ENCODE results near the gene C16orf54. TPM values are rescaled to one million over a fixed set of nuclear protein-coding genes. Genes with fewer than 3 reads are reported as not detected.
A peak's percentile ranks its signal among the peaks of the same experiment; 100 is the strongest.
"Not testable (repeated sequence)": the region's sequence is repeated elsewhere in the genome, so short reads cannot be mapped to it uniquely, and the experiment has no call there.

Gene C16orf54
- polyA plus RNA-seq, 3 donors, result 0.17 to 0.28 (median 0.26) TPM

GRCh38 chr16:29710227-29711219 lies 35.3 kb downstream of the C16orf54 start:
- peak in 1 of 3 donors; percentile 44 for DNase-seq (ENCODE audit: low read depth in 3 of 3, low spot score in 2 of 3)

GRCh38 chr16:29709657-29710056 lies 36.1 kb downstream of the C16orf54 start:
- not testable (repeated sequence) for DNase-seq (ENCODE audit: low read depth in 3 of 3, low spot score in 2 of 3)

DNA sequence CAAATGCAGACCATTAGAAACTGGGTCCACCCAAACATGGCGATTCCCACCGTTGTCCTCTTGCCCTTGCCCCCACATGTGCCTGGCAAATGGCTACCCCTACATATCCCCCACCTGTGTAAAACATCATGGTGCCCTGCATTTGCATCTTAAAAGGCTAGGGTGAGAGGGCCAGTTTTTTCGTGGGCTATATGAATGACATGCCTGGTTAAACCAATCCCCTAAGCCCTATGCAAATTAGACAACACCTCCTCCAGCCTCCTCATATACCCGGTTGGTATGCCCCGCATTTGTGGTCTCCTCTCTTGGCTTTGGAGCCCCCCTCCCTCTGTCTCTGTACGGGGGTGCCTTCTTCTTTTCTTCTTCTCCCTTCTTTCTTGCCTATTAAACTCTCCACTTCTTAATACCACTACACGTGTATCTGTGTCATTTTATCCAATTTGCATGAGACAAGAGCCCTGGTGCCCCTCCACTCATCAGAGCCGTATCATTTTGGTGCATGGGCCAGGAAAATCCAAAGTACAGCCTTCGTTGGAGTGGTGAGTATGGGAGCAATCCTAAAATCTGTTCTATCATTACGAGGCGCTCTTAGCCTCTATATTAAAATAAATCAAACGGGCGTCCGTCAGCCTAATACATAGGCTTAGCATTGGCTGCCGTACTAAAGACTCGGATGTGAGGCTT lies 36.7 kb downstream of the C16orf54 start:
- DNase-seq (ENCODE audit: low read depth in 3 of 3, low spot score in 2 of 3), result no peak

GRCh38 chr16:29707160-29707559 lies 38.6 kb downstream of the C16orf54 start:
- not testable (repeated sequence) for DNase-seq (ENCODE audit: low read depth in 3 of 3, low spot score in 2 of 3)

DNA sequence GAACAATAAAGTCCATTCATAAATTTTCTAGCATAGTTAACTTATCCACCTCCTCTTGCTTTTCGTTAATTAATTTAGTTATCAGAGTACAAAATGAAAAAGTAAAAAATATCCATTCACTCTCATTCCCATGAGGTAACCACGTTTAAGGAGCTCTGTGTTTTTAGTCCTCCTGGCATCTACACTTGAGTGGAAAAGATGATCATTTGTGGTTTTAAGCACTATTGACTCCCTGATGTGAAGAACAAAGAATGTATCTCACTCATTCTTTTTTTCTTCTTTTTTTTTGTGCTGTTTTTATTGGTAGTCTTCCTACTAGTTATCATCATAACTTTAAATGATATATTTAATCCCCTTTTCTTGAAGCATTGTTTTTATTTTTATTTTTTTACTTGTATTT lies 40.8 kb downstream of the C16orf54 start:
- no peak for DNase-seq (ENCODE audit: low read depth in 3 of 3, low spot score in 2 of 3)

DNA sequence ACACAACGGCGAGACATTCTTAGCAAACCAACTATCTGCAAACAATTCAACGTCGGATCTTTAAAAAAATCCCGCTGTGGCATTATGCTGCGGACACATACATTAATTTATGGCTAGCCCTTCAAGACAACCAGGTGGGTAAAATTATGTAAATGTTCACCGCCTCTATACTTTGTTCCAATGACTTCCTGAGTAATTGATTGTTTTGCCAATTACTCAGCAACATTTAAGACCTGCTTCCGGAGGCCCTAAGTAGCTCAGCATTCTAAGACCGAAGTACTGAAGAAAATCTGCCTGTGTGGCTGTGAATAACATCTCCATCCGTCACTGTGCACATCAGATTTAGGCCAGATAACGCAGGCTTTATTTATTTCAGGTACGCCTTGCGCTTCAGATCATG lies 43.5 kb downstream of the C16orf54 start:
- DNase-seq (ENCODE audit: low read depth in 3 of 3, low spot score in 2 of 3), result no peak

DNA sequence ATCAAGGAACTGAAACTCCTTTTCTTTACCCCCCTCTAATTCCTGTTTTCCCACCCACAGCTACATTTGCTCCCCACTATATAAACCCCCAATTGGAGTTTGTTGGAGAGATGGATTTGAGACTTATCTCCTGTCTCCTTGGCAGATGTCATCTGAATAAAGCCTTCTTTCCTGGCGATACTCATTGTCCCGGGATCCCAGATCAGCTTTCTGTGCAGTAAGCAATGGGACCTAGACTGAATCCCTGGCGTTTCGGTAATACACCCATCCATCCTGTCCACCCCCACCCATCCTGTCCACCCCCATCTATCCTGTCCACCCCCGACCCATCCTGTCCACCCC lies 44.6 kb downstream of the C16orf54 start:
- DNase-seq (ENCODE audit: low read depth in 3 of 3, low spot score in 2 of 3), result no peak

DNA sequence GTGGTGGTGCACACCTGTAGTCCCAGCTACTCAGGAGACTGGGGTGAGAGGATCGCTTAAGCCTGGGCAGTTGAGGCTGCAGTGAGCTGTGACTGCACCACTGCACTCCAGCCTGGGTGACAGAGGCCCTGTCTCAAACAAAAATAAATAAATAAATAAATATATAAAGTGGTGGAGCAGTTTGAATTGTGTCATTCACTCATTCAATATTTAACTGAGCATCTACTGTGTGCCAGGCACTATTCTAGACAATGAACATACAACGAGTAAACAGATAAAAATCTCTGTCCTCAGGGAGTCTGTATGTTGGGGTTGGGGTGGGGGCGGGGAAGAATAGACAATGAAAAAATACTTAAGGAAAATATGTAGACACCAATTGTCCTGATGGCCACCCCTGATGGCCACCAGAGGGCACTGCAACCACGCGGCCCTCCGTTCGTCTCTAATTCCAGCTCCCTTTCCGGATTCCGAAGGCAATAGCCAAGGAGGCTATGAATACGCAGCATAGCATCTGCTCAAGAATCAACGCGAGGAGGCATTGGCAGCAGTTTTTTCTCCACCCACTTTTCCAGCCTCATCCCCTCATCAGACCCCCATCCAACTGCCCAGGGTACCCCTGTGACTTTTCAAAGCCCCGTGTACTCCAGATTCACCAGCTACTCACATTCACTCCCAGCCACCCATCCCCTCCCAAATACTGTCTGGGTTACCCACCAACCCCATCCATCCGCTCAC lies 45.4 kb downstream of the C16orf54 start:
- DNase-seq (ENCODE audit: low read depth in 3 of 3, low spot score in 2 of 3), result peak in 1 of 3 donors; percentile 55

DNA sequence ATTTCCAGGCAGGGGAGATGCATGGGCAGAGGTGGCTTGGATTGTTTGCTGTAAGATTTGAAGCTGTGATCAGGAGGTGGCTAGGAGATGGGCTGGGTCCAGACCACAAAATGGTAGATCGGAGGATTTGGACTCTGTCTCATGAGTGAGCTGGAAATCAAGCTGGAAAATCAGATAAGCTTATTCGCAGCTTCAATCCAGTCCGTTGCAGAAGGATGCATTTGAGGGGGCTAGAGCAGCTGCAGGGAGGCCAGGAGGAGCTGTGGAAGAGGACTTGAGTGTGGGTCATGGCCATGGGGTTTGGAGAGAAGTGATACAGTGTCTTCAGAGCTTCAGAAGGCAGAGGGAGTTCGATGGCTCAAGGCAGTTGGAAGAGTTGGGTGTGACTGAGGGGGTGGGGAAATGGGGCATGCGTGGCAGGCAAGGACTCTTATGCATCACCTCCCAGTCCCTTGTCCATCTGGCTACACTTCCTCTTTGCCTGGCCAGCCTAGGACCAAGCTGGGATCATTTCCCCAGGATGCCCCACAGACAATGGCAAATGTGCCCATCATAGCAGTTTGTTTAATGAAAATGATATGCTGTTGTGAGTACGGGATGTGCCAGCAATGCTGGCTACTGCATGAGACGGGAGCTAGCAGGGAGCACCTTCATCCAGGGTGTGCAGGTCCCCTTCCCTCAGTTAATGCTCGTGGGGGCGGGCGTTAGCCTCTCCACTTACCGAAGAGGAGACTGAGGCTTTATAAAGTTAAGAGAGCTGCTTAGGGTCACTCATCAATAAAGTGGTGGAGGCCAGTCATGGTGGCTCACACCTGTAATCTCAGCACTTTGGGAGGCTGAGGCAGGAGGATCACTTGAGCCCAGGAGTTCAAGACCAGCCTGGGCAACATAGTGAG lies 46.2 kb downstream of the C16orf54 start:
- no peak for DNase-seq (ENCODE audit: low read depth in 3 of 3, low spot score in 2 of 3)

DNA sequence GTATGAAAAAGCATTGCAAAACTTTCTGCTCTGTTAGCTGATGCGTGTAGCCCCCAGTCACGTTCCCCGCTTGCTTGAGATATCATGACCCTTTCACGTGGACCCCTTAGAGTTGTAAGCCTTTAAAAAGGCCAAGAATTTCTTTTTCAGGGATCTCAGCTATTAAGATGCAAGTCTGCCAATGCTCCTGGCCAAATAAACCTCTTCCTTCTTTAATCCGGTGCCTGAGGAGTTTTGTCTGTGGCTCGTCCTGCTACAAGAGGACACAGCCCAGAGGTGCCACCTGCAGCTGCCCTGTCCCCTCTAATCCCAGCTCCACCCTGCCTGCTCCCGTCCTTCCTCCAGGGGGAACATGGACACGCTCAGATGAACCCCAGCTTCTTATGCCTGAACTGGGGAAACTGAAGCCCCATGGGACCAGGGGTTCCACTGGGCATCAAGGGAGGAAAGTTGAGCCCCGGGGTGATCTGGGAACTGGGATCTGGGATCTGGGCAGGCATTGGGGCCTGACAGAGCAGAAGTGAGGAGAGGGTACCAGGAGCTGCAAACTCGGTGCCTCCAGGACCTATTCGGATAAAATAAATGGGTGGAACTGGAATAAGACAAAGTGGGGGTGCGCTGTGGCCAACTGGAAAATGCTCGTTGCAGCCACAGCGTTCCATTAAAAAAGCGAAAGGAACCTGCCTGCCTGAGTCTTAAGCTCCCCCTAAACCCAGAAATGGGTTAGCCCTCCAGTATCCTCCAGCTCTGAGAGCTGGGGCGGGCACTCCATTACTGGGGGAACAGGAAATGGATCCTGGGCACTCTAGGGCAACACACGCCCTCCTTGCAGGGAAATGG lies 47.1 kb downstream of the C16orf54 start:
- no peak for DNase-seq (ENCODE audit: low read depth in 3 of 3, low spot score in 2 of 3)

GRCh38 chr16:29698042-29698441 lies 47.7 kb downstream of the C16orf54 start:
- DNase-seq (ENCODE audit: low read depth in 3 of 3, low spot score in 2 of 3), result no peak

DNA sequence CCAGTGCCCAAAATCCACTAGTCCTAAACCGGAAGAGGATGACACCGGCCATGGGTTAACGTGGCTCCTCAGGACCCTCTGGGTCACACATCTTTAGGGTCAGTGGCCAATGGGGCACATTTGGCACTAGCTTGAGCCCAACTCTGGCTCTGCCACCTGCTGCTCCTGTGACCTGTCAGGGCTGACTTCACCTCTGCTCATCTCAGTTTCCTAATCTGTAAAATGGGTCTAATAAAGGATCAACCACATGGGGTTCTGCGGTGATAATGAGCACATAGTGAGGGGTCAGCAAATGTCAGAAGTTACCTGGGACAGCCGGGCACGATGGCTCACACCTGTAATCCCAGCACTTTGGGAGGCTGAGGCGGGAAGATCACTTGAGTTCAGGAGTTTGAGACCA lies 48.4 kb downstream of the C16orf54 start:
- no peak for DNase-seq (ENCODE audit: low read depth in 3 of 3, low spot score in 2 of 3)

DNA sequence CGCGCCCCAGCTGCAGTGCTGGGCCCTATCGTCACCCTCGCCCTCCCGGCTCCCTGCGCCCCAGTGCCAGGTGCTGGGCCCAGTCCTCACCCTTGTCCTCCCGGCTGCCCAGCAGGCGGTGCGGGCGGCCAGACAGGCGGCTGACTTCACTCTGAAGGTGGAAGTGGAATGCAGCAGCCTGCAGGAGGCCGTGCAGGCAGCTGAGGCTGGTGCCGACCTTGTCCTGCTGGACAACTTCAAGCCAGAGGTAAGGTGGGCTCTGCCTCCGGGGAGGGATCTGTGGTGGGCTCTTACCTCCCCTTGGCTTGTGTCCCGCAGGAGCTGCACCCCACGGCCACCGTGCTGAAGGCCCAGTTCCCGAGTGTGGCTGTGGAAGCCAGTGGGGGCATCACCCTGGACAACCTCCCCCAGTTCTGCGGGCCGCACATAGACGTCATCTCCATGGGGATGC lies 48.9 kb downstream of the C16orf54 start:
- DNase-seq (ENCODE audit: low read depth in 3 of 3, low spot score in 2 of 3), result no peak

DNA sequence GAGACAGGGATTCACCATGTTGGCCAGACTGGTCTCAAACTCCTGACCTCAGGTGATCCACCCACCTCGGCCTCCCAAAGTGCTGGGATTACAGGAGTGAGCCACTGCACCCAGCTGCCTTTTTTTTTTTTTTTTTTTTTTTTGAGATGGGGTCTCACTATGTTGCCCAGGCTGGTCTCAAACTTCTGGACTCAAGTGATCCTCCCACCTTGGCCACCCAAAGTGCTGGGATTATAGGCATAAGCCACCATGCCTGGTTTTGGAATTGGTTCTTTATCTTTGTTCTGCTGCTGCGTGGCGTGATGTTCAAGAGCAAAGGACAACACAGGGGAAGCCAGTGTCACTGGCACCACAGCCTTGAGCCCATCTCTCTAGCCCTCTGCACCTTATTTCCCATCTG lies 50.1 kb downstream of the C16orf54 start:
- not testable (repeated sequence) for DNase-seq (ENCODE audit: low read depth in 3 of 3, low spot score in 2 of 3)

DNA sequence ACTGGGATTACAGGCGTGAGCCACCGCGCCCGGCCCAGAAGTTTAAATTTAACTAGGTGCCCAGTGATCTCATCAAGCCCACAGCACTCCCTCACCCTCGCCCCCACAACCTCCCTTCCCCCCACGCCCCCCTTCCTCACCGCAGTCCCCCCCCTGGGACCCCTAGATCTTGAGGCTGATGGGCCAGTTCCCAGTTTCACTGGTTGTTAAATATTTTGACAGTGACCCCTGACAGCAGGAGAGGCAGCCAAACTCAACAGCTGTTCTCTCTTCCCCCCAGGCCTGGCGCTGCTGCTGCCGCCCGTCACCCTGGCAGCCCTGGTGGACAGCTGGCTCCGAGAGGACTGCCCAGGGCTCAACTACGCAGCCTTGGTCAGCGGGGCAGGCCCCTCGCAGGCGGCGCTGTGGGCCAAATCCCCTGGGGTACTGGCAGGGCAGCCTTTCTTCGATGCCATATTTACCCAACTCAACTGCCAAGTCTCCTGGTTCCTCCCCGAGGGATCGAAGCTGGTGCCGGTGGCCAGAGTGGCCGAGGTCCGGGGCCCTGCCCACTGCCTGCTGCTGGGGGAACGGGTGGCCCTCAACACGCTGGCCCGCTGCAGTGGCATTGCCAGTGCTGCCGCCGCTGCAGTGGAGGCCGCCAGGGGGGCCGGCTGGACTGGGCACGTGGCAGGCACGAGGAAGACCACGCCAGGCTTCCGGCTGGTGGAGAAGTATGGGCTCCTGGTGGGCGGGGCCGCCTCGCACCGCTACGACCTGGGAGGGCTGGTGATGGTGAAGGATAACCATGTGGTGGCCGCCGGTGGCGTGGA lies 51.2 kb downstream of the C16orf54 start:
- no peak for DNase-seq (ENCODE audit: low read depth in 3 of 3, low spot score in 2 of 3)

DNA sequence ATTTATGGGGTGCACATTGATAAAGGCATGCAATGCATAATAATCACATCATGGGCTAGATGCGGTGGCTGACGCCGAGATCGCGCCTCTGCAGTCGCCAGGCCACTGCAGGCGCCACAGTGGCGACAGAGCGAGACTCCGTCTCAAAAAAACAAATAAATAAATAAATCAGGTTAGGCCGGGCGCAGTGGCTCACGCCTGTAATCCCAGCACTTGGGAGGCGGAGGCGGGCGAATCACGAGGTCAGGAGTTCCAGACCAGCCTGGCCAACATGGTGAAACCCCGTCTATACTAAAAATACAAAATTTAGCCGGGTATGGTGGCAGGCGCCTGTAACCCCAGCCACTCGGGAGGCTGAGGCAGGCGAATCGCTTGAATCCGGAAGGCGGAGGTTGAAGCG lies 53.2 kb downstream of the C16orf54 start:
- DNase-seq (ENCODE audit: low read depth in 3 of 3, low spot score in 2 of 3), result not testable (repeated sequence)

Measured in right renal cortex interstitium (tissue), 3 donors.